HG02970 (cell line): ENCODE results near the gene ATP2C2.
"Not testable (repeated sequence)": the region's sequence is repeated elsewhere in the genome, so short reads cannot be mapped to it uniquely, and the experiment has no call there.

Experiments
- ATAC-seq: cut with Tn5 transposase; IDR thresholded peaks from one replicate; pipeline ENCODE4 v1.9.1; 2021; ENCODE audit warnings: mild to moderate bottlenecking, moderate library complexity, moderate number of reproducible peaks; ENCODE audit not compliant: unreplicated experiment, low FRiP score

The ATP2C2 gene

GRCh38 chr16:84368308-84368996, at the start of gene ATP2C2:
Gene ATP2C2, plus strand, starts transcription at chr16:84368538. Its CDS starts 78 bp downstream, at chr16:84368616.
- no peak for ATAC-seq

- ATAC-seq = no peak
These were observed 49.1 kb upstream of the ATP2C2 start for GRCh38 chr16:84319146-84319760.

GRCh38 chr16:84320511-84320910, 47.8 kb upstream of the ATP2C2 start:
- ATAC-seq = no peak

GRCh38 chr16:84321932-84322331, 46.4 kb upstream of the ATP2C2 start:
- no peak for ATAC-seq

GRCh38 chr16:84322749-84323148, 45.6 kb upstream of the ATP2C2 start:
- ATAC-seq = no peak

- no peak for ATAC-seq
These were observed 44.7 kb upstream of the ATP2C2 start for GRCh38 chr16:84323606-84324005.

GRCh38 chr16:84324434-84325262, 43.7 kb upstream of the ATP2C2 start:
- no peak for ATAC-seq

- ATAC-seq = no peak
These were observed 41.8 kb upstream of the ATP2C2 start for GRCh38 chr16:84326545-84326944.

GRCh38 chr16:84327926-84328505, 40.3 kb upstream of the ATP2C2 start:
- ATAC-seq = no peak

GRCh38 chr16:84329016-84329415, 39.3 kb upstream of the ATP2C2 start:
- no peak for ATAC-seq

- ATAC-seq = no peak
These were observed 38.3 kb upstream of the ATP2C2 start for GRCh38 chr16:84329843-84330684.

- ATAC-seq = no peak
These were observed 37.7 kb upstream of the ATP2C2 start for GRCh38 chr16:84330685-84331050.

- no peak for ATAC-seq
These were observed 36.1 kb upstream of the ATP2C2 start for GRCh38 chr16:84331998-84332780.

GRCh38 chr16:84332975-84333684, 35.2 kb upstream of the ATP2C2 start:
- no peak for ATAC-seq

- ATAC-seq = no peak
These were observed 34.3 kb upstream of the ATP2C2 start for GRCh38 chr16:84334058-84334457.

GRCh38 chr16:84334482-84334881, 33.9 kb upstream of the ATP2C2 start:
- no peak for ATAC-seq

GRCh38 chr16:84337236-84337635, 31.1 kb upstream of the ATP2C2 start:
- not testable (repeated sequence) for ATAC-seq

GRCh38 chr16:84339311-84339710, 29.0 kb upstream of the ATP2C2 start:
- no peak for ATAC-seq

GRCh38 chr16:84339766-84340165, 28.6 kb upstream of the ATP2C2 start:
- ATAC-seq = no peak
